ENCODE measurements around the gene DYNLT4.
"Not testable (repeated sequence)": the region's sequence is repeated elsewhere in the genome, so short reads cannot be mapped to it uniquely, and the experiment has no call there.

DYNLT4 gene

GRCh38 chr1:44806704-44807363 is at the start of gene DYNLT4:
DYNLT4 (minus strand) TSS chr1:44807351; CDS start chr1:44806668, 683 bp downstream.
- DNase-seq (ENCODE audit: insufficient read length, low spot score) (no peak), FAIRE-seq (no peak)
- TF ChIP-seq POLR2A (IDR thresholded peaks at IDR 0.05; ENCODE audit: low read depth, low read length): no peak; the same call in 1 of the 2 replicates

- no peak for FAIRE-seq
- TF ChIP-seq POLR2A (IDR thresholded peaks at IDR 0.05; ENCODE audit: low read depth, low read length): no peak
- DNase-seq (ENCODE audit: insufficient read length, low spot score): no peak
Measured at GRCh38 chr1:44855742-44856141, 48.6 kb upstream of the DYNLT4 start.

- TF ChIP-seq POLR2A (IDR thresholded peaks at IDR 0.05; ENCODE audit: low read depth, low read length): no peak
- DNase-seq (ENCODE audit: insufficient read length, low spot score) (no peak), FAIRE-seq (no peak)
Measured at GRCh38 chr1:44854970-44855369, 47.8 kb upstream of the DYNLT4 start.

- TF ChIP-seq POLR2A (IDR thresholded peaks at IDR 0.05; ENCODE audit: low read depth, low read length): no peak
- FAIRE-seq: no peak
- no peak for DNase-seq (ENCODE audit: insufficient read length, low spot score)
Measured at GRCh38 chr1:44853201-44853600, 46.0 kb upstream of the DYNLT4 start.

GRCh38 chr1:44851308-44851707 is 44.2 kb upstream of the DYNLT4 start:
- TF ChIP-seq POLR2A (IDR thresholded peaks at IDR 0.05; ENCODE audit: low read depth, low read length): no peak
- DNase-seq (ENCODE audit: insufficient read length, low spot score) (no peak), FAIRE-seq (no peak)

GRCh38 chr1:44849575-44850132 is 42.5 kb upstream of the DYNLT4 start:
- DNase-seq (ENCODE audit: insufficient read length, low spot score) (no peak), FAIRE-seq (no peak)
- no peak for TF ChIP-seq POLR2A (IDR thresholded peaks at IDR 0.05; ENCODE audit: low read depth, low read length)

- FAIRE-seq (no peak), DNase-seq (ENCODE audit: insufficient read length, low spot score) (no peak)
- no peak for TF ChIP-seq POLR2A (IDR thresholded peaks at IDR 0.05; ENCODE audit: low read depth, low read length)
Measured at GRCh38 chr1:44848456-44849181, 41.5 kb upstream of the DYNLT4 start.

- DNase-seq (ENCODE audit: insufficient read length, low spot score) (no peak), FAIRE-seq (no peak)
- TF ChIP-seq POLR2A (IDR thresholded peaks at IDR 0.05; ENCODE audit: low read depth, low read length): no peak
Measured at GRCh38 chr1:44847845-44848244, 40.7 kb upstream of the DYNLT4 start.

- DNase-seq (ENCODE audit: insufficient read length, low spot score) (no peak), FAIRE-seq (no peak)
- no peak for TF ChIP-seq POLR2A (IDR thresholded peaks at IDR 0.05; ENCODE audit: low read depth, low read length)
Measured at GRCh38 chr1:44846985-44847384, 39.8 kb upstream of the DYNLT4 start.

- no peak for TF ChIP-seq POLR2A (IDR thresholded peaks at IDR 0.05; ENCODE audit: low read depth, low read length)
- DNase-seq (ENCODE audit: insufficient read length, low spot score) (no peak), FAIRE-seq (no peak)
Measured at GRCh38 chr1:44842862-44843655, 35.9 kb upstream of the DYNLT4 start, which contains the start of gene PTCH2. PTCH2 (minus strand) TSS chr1:44843253; CDS start chr1:44842932, 321 bp downstream.

GRCh38 chr1:44842486-44842861 is 35.3 kb upstream of the DYNLT4 start:
- no peak for TF ChIP-seq POLR2A (IDR thresholded peaks at IDR 0.05; ENCODE audit: low read depth, low read length)
- no peak for DNase-seq (ENCODE audit: insufficient read length, low spot score)
- no peak for FAIRE-seq

GRCh38 chr1:44839576-44839975 is 32.4 kb upstream of the DYNLT4 start:
- FAIRE-seq (no peak), DNase-seq (ENCODE audit: insufficient read length, low spot score) (no peak)

GRCh38 chr1:44838294-44838693 is 31.1 kb upstream of the DYNLT4 start:
- not testable (repeated sequence) for DNase-seq (ENCODE audit: insufficient read length, low spot score); FAIRE-seq

More at GRCh38 chr1:44839576-44839975, 32.4 kb upstream of the DYNLT4 start:
- TF ChIP-seq POLR2A (IDR thresholded peaks at IDR 0.05; ENCODE audit: low read depth, low read length): no peak
